ENCODE measurements around the gene KAT2A. TPM values are rescaled to one million over a fixed set of nuclear protein-coding genes. Genes with fewer than 3 reads are reported as not detected.

KAT2A gene
- total RNA-seq, 4 donors from 2014 or later, result 36.3 to 107 (median 57.1) TPM

DNA sequence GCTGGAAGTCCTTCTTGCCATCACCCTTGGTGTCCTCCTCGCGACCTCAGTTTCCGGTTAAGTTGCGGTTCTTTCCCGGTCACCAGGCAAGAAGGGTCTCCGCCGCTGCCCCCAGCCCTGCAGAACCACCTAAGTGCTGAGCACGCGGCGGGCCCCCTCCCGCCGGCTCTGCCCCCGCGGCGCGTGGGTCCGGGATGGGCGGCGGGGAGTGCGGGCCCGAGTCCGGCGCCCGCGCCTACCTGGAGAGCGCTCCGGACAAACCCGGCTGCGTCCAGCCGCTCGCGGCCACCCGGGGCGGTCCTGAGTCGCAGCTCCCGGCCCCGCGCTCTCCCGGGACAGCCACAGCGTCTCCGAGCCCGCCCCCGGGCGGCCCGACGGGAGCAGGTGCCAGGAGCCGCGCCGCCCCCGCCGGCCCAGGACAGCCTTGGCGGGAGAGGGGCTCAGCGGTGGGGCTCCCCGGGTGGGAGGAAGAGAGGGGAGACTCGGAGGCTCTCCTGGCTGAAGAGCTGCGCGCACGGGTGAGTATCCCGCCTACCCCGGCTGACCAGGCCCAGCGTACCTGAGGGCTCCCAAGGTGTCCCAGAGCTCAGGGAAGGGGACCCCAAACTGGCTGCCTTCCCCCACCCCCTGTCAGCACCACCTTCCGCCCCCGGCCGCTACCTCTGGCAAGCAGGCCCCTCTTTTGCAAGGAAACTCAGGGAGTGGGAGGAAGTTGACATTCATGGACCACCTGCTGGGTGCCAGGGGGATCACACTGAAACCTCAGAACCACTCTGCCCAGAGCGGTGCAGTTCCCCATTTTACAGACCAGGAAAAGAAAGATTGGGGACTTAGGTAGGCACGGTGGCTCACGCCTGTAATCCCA, 48.6 kb downstream of the KAT2A start:
- Histone ChIP-seq H3K36me3 (no peaks in the 10 kb centered on the region), H3K4me3 (peak overlapping the region; percentile 41), H3K9me3 (no peaks in the 10 kb centered on the region), H3K27me3 (peaks cover 17% of the 10 kb centered on the region), H3K27ac (no peak overlapping the region), H3K4me1 (peaks cover 12% of the 10 kb centered on the region)
- DNase-seq (ENCODE audit: low spot score in 2 of 2), result no peak
- TF ChIP-seq POLR2AphosphoS5 (IDR thresholded peaks at IDR 0.05) (no peak), EP300 (IDR thresholded peaks at IDR 0.05) (no peak), POLR2A (IDR thresholded peaks at IDR 0.05) (no peak)
- TF ChIP-seq, protein P1, sequence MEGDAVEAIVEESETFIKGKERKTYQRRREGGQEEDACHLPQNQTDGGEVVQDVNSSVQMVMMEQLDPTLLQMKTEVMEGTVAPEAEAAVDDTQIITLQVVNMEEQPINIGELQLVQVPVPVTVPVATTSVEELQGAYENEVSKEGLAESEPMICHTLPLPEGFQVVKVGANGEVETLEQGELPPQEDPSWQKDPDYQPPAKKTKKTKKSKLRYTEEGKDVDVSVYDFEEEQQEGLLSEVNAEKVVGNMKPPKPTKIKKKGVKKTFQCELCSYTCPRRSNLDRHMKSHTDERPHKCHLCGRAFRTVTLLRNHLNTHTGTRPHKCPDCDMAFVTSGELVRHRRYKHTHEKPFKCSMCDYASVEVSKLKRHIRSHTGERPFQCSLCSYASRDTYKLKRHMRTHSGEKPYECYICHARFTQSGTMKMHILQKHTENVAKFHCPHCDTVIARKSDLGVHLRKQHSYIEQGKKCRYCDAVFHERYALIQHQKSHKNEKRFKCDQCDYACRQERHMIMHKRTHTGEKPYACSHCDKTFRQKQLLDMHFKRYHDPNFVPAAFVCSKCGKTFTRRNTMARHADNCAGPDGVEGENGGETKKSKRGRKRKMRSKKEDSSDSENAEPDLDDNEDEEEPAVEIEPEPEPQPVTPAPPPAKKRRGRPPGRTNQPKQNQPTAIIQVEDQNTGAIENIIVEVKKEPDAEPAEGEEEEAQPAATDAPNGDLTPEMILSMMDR (IDR thresholded peaks at IDR 0.05), result no peak
- 68% methylated on average over 15 of the region's 67 CpGs for WGBS

- H3K27me3 ChIP-seq, result peaks cover 17% of the 10 kb centered on the region
- H3K4me1 ChIP-seq, result peaks cover 16% of the 10 kb centered on the region
- H3K36me3 ChIP-seq, result no peaks in the 10 kb centered on the region
- 46% methylated on average over 2 of the region's 3 CpGs for WGBS
- H3K27ac ChIP-seq, result no peak overlapping the region
- no peak for DNase-seq (ENCODE audit: low spot score in 2 of 2)
- no peaks in the 10 kb centered on the region for H3K9me3 ChIP-seq
- peak overlapping the region; percentile 41 for H3K4me3 ChIP-seq
- TF ChIP-seq EP300 (IDR thresholded peaks at IDR 0.05) (no peak), POLR2AphosphoS5 (IDR thresholded peaks at IDR 0.05) (no peak), POLR2A (IDR thresholded peaks at IDR 0.05) (no peak)
- TF ChIP-seq, protein P1 (IDR thresholded peaks at IDR 0.05), result no peak
Observed at GRCh38 chr17:42071810-42072209, 49.4 kb downstream of the KAT2A start.

DNA sequence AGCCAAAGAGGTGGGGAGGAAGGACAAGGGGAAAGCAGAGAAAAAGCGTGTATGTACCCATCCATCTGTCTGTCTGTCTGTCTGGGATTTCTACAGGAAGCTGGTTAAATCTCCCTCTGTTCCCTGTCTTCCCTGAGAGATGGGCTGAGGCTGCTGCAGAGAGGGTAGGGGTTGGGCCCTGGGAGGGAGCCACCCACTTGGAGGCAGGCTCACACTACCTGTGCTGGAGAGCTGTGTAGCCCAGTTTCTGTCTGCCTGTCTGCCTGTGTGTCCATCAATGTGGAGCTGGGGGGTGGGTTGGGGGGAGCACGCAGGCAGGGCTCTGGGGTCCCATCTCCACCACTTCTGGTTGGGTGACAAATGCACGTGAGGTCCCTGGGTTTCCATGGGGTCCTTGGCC, 52.2 kb downstream of the KAT2A start:
- DNase-seq (ENCODE audit: low spot score in 2 of 2), result no peak

DNA sequence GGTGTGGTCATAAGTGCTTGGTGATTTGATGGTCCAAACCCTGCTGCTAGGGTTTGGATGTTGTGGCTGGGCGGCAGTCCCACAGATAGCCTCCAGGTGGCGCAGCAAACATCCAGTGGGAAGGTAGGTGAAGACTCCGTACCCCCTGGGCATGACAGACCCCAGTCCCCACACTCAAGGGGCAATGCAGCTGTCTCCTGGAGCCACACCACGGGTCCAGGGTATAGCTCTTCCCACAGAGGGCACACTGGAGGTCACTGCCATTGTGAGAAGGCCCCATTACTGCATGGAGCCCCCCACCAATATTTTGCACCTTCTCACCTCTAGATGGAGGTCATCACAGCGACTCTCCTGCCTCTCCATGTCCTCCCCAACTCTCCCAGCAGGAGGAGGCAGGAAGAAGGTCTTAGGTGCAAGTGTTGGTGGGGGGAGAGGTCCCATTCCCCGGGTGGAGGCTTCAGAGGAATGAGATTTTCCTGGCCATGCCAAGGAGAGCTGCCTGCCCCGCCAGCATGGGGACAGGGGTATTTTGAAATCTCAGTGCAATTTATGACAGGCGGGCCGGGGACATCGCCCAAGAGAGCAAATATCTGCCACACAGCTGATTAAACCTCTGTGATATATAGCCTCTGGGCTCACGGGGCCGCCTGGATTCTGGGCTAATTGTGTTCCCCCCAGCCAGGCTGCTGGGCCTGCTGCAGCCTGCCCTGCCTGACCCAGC, 53.6 kb downstream of the KAT2A start:
- H3K27me3 ChIP-seq, result peaks cover 14% of the 10 kb centered on the region
- no peaks in the 10 kb centered on the region for H3K36me3 ChIP-seq
- H3K27ac ChIP-seq, result no peak overlapping the region
- WGBS, result 6% methylated on average over 10 of the region's 12 CpGs
- DNase-seq (ENCODE audit: low spot score in 2 of 2), result peak in 1 of 2 donors; percentile 78
- peaks cover 13% of the 10 kb centered on the region for H3K4me1 ChIP-seq
- H3K9me3 ChIP-seq, result no peaks in the 10 kb centered on the region
- H3K4me3 ChIP-seq, result no peak overlapping the region
- TF ChIP-seq POLR2A (IDR thresholded peaks at IDR 0.05), result no peak
- TF ChIP-seq, protein P1 (IDR thresholded peaks at IDR 0.05), result peak; percentile 83 to 94

More for the DNA sequence above, 52.2 kb downstream of the KAT2A start:
- Histone ChIP-seq H3K36me3 (no peaks in the 10 kb centered on the region), H3K4me1 (peaks cover 16% of the 10 kb centered on the region), H3K27me3 (peaks cover 17% of the 10 kb centered on the region), H3K4me3 (no peak overlapping the region), H3K27ac (no peak overlapping the region), H3K9me3 (no peaks in the 10 kb centered on the region)
- WGBS, result 71% methylated on average over 3 of the region's 3 CpGs
- TF ChIP-seq EP300 (IDR thresholded peaks at IDR 0.05) (no peak), POLR2AphosphoS5 (IDR thresholded peaks at IDR 0.05) (no peak), POLR2A (IDR thresholded peaks at IDR 0.05) (no peak)
- TF ChIP-seq, protein P1 (IDR thresholded peaks at IDR 0.05), result no peak

- Histone ChIP-seq H3K4me1 (peaks cover 6% of the 10 kb centered on the region), H3K27ac (no peak overlapping the region), H3K27me3 (no peaks in the 10 kb centered on the region), H3K36me3 (no peaks in the 10 kb centered on the region), H3K9me3 (no peaks in the 10 kb centered on the region), H3K4me3 (no peak overlapping the region)
- TF ChIP-seq POLR2AphosphoS5 (IDR thresholded peaks at IDR 0.05) (no peak), EP300 (IDR thresholded peaks at IDR 0.05) (no peak), POLR2A (IDR thresholded peaks at IDR 0.05) (no peak)
- TF ChIP-seq, protein P1 (IDR thresholded peaks at IDR 0.05), result no peak
- WGBS, result 70% methylated on average over 2 of the region's 2 CpGs
- DNase-seq (ENCODE audit: low spot score in 2 of 2), result no peak
Observed at GRCh38 chr17:42065201-42065600, 56.0 kb downstream of the KAT2A start.
